Measurements from ENCODE around the gene SCAPER.

DNA sequence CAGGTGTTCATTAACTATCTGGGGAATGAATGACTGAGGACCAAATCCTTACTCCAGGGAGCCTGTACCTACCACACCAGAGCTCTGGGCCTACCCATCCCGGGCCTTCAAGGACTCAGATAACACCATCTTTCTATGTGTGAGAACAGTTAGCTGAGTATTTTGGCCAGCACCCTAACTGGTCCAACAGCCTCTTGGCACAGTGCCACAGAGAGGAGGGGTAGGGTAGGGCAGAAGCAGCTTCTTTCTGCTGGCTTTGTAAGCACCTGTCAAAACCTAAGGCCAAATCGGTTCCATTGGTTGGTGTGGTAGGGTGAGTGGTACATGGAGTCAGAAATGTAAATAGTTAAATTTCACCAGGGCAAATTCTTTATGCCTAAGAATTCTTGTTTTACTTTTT lies 541.9 kb downstream of the SCAPER start:
- TF ChIP-seq, protein P1, sequence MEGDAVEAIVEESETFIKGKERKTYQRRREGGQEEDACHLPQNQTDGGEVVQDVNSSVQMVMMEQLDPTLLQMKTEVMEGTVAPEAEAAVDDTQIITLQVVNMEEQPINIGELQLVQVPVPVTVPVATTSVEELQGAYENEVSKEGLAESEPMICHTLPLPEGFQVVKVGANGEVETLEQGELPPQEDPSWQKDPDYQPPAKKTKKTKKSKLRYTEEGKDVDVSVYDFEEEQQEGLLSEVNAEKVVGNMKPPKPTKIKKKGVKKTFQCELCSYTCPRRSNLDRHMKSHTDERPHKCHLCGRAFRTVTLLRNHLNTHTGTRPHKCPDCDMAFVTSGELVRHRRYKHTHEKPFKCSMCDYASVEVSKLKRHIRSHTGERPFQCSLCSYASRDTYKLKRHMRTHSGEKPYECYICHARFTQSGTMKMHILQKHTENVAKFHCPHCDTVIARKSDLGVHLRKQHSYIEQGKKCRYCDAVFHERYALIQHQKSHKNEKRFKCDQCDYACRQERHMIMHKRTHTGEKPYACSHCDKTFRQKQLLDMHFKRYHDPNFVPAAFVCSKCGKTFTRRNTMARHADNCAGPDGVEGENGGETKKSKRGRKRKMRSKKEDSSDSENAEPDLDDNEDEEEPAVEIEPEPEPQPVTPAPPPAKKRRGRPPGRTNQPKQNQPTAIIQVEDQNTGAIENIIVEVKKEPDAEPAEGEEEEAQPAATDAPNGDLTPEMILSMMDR (IDR thresholded peaks at IDR 0.05), result no peak
- TF ChIP-seq POLR2A (IDR thresholded peaks at IDR 0.05), result no peak

Data from Peyer's patch (tissue), 4 donors.